ENCODE results near the gene PCDHA13. TPM values are rescaled to one million over a fixed set of nuclear protein-coding genes. Genes with fewer than 3 reads are reported as not detected.
A peak's percentile ranks its signal among the peaks of the same experiment; 100 is the strongest.

PCDHA13 gene
- total RNA-seq, 1 experiment from 2014 or later, result not detected

DNA sequence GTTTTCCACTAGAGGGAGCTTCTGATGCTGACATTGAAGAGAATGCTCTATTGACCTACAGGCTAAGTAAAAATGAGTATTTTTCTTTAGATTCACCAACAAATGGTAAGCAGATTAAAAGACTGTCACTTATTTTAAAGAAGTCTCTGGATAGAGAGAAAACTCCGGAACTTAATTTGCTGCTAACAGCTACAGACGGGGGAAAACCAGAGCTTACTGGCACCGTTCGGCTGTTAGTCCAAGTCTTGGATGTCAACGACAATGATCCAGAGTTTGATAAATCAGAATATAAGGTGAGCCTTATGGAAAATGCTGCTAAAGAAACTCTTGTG lies 12.4 kb upstream of the PCDHA13 start:
- Histone ChIP-seq H3K27me3 (ENCODE audit: insufficient read depth, low read length) (no peaks in the 10 kb centered on the region), H3K36me3 (ENCODE audit: control insufficient read depth in 1 of 2, insufficient read depth in 2 of 2, low read length in 2 of 2) (no peaks in the 10 kb centered on the region), H3K4me2 (ENCODE audit: low read length) (no peak overlapping the region), H3K27ac (ENCODE audit: low read depth, low read length) (no peak overlapping the region), H3K9me3 (ENCODE audit: control insufficient read depth in 1 of 2, insufficient read depth in 1 of 2, low read depth in 1 of 2, low read length in 2 of 2) (no peaks in the 10 kb centered on the region), H2AFZ (ENCODE audit: low read depth, low read length, poor library complexity, severe bottlenecking) (no peak overlapping the region), H4K20me1 (ENCODE audit: insufficient read depth) (no peaks in the 10 kb centered on the region), H3K9me2 (ENCODE audit: insufficient read depth) (no peaks in the 10 kb centered on the region), H3K4me1 (ENCODE audit: control insufficient read depth in 1 of 2, insufficient read depth in 2 of 2, low read length in 2 of 2) (no peaks in the 10 kb centered on the region), H3K9ac (ENCODE audit: low read length) (no peak overlapping the region), H3K79me2 (ENCODE audit: insufficient read depth, low read length) (no peaks in the 10 kb centered on the region), H3K4me3 (replicated peaks in 1 of 2; ENCODE audit: low read depth in 1 of 2, low read length in 2 of 2) (no peak overlapping the region)
- intact Hi-C loops (cut with micrococcal nuclease), result no loop called here
- ATAC-seq (no peak), DNase-seq (ENCODE audit: low read depth, low spot score) (peak; percentile 10)
- ChIA-PET RAD21 (ENCODE audit: low non-redundant PET in 1 of 2, low total read pairs in 2 of 2, uncharacterized antibody in 2 of 2, unreplicated experiment in 2 of 2) (interaction anchor here in 1 of 2 experiments (1.4 kb wide), 1 partner anchor 171 kb away, joined by 4 read pairs; no protein-coding TSS in a partner anchor), CTCF (interaction anchor here (1.0 to 3.0 kb wide), 2 partner anchors 10 to 171 kb away, joined by 3 to 21 read pairs; no protein-coding TSS in a partner anchor), POLR2A (interaction anchor here (1.2 kb wide), 1 partner anchor 171 kb away, joined by 4 read pairs; no protein-coding TSS in a partner anchor)
- no TSS peak for BruUV-seq (replicated peaks)
- TF ChIP-seq, protein P1, sequence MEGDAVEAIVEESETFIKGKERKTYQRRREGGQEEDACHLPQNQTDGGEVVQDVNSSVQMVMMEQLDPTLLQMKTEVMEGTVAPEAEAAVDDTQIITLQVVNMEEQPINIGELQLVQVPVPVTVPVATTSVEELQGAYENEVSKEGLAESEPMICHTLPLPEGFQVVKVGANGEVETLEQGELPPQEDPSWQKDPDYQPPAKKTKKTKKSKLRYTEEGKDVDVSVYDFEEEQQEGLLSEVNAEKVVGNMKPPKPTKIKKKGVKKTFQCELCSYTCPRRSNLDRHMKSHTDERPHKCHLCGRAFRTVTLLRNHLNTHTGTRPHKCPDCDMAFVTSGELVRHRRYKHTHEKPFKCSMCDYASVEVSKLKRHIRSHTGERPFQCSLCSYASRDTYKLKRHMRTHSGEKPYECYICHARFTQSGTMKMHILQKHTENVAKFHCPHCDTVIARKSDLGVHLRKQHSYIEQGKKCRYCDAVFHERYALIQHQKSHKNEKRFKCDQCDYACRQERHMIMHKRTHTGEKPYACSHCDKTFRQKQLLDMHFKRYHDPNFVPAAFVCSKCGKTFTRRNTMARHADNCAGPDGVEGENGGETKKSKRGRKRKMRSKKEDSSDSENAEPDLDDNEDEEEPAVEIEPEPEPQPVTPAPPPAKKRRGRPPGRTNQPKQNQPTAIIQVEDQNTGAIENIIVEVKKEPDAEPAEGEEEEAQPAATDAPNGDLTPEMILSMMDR (IDR thresholded peaks at IDR 0.05 in 2 of 3, conservative IDR thresholded peaks at IDR 0.05 in 1 of 3; ENCODE audit: borderline replicate concordance in 1 of 3, insufficient read depth in 1 of 3, low read depth in 2 of 3, low read length in 2 of 3), result peak in 2 of 3 experiments; percentile 28 to 34; a peak in 3 of 6 replicates
- TF ChIP-seq SRF (IDR thresholded peaks at IDR 0.05; ENCODE audit: low read depth) (no peak), MAX (IDR thresholded peaks at IDR 0.05) (no peak), ZFX (IDR thresholded peaks at IDR 0.05) (no peak), POLR2AphosphoS5 (IDR thresholded peaks at IDR 0.05; ENCODE audit: low read depth, low read length) (no peak), RAD21 (IDR thresholded peaks at IDR 0.05; ENCODE audit: low read depth) (no peak; the same call in 1 of the 2 replicates)

All from HCT116 (cell line).